Measurements from ENCODE around the gene NOXO1.

The NOXO1 gene

DNA sequence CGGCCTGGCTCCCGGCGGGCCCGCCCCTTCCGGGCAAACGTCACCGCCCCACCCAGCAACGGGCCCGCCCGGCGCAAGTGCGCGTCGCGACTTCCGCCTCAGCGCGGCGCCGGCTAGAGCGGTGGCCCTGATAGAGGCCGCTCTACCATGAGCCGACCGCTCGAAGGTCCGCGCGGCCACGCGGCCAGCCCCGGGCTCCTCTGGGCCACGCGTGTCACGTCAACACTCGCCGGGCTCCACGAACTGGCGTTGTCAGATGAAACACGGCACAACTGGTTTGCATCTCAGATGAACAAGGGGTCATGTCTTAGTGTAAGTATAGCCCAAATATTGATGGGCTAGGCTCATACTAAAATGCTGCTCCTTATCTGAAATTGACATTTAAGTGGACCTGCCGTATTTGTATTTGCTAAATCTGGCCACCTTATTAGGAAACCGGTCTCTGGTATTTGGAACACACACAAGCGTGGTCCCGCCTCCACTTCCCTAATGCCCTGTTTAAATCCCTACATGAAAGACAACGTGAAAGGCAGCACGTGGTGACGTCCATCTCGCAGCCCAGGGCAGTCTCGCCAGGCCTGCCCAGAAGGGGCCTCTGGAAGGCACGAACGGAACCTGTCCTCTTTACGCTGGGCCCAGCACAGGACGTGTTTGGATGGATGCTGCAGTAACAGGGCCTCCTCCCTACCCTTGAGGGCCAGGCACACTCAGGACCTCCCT lies 28.7 kb upstream of the NOXO1 start, which contains the start of gene ZNF598:
ZNF598 (minus strand) TSS at position 31 of the 720 bp plus-strand sequence.
- peak; percentile 71 for DNase-seq

DNA sequence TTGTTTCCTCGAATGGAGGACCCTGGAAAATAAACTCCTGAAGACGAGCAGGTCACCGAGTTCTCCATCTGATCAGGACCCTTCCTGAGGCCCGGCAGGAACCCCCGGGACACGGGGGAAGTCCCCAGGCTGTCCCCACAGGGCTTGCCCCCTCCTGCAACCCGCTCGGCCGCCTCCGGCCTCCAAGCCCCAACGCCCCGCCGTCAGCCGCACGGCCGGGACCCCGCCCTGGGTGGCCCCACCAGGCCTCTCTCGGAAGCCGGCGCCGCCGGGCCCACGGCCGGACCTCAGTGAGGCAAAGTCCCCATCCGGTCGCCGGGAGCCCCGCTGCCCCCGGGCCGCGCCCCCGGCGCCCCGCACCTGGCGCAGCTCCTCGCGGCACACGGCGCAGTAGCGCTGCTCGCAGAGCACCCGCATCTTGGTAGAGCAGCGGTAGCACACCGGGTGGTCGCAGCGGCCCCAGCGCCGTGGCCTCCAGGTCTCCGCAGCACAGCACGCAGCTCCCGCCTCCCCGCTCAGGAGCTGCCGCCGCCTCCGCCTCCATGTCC lies 28.0 kb upstream of the NOXO1 start:
- DNase-seq, result no peak

DNA sequence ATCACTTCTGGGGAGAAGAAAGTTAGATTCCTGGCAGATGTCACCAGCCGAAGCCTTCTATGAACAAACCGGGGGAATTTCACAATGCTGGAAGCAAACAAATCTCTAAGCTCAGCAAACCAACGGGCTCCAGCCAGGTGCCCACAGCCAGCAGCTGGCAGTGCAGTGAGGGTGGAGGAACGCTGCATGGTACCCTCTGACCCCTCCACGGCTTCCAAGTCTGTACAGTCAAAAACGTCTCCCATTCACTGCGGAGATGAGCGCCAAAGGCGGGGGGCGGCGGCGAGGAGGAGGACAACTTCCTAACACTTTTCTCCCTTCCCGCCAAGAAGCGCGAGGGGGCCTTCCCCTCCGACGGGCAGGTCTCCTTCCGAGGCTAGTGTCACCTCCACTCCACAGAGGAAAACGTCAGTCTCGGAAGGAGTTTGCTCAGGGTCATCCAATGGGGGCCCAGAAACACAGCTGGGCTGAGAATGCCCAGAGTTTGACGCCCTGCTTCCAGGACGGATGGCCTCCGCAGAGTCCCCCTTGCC lies 27.4 kb upstream of the NOXO1 start:
- no peak for DNase-seq

DNA sequence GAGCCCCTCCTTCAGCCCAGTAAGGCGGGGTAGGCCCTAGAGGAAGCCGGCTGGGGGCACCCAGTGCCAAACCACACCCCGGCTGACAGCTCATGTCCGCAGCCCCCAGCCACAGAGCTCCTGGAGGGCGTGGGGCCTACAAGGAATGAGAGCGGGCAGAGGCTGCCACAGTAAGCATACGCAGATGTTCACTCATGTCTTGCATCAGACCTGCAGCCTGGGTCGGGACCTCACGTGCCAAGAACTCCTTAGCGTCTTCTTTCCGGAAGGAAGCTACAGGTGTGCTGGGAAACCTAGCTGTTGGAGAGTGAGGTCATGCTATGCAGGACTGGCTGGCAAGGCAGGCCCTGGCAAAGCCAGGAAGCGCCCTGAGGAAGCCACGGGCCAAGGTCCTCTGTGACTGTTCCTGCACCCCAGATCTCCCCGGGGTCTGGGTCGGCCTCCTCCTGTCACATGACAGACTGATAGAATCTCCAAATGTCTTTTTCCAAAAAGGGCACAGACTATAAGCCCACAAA lies 26.8 kb upstream of the NOXO1 start:
- no peak for DNase-seq

DNA sequence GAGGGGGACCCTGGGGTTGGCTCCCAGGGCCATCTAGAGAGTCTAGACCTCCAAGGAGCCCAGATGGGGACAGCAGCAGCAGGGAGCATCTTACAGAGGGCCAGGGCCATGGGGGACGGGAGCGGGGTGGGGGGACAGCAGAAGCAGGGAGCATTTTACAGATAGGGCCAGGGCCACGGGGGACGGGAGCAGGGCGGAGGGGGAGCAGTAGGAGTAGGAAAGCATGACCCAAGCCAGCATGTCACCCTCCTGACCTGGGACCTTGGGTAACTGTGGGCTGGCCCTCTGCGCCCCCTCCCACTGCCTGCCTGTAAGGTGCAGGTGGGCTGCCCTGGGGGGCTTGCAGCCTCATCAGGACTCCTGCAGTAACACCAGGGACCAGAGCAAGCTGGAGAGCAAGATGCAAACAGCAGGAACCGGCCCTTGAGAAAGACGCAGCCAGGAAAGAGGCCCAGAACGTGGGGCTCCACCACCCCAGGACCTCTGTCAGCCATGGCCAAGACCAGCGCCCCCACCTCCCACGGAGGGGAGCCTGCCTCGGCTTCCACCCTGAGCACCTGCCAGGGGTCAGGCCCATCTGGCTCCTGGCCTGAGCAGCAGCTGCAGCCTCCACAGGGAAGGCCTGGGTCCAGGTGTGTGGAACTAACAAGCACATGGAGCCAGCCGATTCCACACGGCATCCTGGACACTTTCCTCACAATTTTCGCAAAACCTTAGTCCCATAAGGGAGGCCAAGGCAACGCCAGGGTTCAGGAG lies 26.0 kb upstream of the NOXO1 start:
- DNase-seq, result no peak

DNA sequence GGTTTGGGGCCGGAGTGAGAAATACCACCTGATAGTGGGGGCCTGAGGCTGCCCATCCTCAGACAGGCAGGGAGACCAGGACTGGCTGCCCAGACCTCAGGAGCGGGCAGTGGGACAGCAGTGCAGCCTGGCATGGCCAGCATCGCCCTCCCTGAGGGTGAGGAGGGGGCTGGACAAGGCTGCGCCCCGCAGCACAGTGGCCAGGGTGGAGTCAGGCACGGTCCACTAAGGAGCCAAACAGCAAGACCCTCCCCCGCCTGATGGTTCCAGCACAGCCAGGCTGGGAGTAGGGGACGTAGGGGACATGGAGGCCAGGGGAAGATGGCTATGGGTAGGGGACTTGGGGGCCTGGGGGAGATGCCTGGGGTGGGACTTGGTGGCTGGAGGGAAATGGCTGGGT lies 25.0 kb upstream of the NOXO1 start:
- no peak for DNase-seq

DNA sequence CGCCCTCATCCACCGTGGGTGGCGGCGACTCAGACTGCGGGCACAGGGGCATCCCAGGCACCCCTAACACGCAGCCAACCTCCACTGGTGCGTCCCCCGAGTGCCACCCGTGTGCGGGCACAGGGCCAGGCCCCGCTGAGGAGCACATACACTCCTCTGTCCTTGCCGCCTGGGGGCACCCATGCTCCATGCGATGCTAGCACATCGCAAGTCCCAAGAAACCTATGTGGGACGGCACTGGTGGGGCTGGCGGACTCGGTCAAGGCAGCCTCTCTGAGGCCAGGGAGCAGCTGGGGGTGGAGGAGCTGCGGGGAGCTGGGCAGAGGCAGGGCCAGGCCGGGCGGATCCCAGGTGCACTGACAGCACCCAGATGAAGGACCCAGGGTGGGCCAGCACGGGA lies 24.4 kb upstream of the NOXO1 start:
- no peak for DNase-seq

DNA sequence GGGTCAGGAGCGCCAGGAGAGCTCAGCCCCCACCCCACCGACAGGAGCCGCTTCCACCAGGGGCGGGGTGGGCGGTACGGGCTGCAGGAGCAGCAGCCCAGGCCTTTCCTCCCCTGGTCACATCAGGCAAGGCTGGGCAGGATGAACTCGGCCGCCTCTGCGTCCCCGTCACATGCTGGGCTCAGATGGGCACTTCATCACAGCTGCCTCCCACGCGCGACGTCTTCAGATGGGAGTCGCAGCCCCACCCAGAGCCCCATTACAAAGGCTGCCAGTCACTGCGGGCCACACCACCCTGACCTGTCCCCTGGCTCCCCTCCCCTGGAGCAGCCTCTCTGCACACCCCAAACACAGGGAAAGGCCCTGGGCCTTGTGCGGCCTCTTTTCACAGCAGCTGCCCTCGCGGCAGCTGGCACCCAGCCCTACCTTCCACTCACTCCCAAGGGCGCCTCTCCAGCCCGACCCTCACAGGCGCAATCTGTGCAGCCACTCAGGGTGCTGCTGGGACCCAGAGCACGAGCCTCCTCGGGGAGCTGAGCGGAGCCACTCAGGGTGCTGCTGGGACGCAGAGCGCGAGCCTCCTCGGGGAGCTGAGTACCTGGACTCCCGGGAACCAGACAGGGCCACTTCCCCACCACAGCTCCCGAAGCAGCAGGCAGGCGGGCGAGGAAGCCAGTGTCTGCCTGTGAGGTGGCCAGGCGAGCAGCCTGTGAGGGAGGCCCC lies 23.7 kb upstream of the NOXO1 start:
- DNase-seq, result no peak

DNA sequence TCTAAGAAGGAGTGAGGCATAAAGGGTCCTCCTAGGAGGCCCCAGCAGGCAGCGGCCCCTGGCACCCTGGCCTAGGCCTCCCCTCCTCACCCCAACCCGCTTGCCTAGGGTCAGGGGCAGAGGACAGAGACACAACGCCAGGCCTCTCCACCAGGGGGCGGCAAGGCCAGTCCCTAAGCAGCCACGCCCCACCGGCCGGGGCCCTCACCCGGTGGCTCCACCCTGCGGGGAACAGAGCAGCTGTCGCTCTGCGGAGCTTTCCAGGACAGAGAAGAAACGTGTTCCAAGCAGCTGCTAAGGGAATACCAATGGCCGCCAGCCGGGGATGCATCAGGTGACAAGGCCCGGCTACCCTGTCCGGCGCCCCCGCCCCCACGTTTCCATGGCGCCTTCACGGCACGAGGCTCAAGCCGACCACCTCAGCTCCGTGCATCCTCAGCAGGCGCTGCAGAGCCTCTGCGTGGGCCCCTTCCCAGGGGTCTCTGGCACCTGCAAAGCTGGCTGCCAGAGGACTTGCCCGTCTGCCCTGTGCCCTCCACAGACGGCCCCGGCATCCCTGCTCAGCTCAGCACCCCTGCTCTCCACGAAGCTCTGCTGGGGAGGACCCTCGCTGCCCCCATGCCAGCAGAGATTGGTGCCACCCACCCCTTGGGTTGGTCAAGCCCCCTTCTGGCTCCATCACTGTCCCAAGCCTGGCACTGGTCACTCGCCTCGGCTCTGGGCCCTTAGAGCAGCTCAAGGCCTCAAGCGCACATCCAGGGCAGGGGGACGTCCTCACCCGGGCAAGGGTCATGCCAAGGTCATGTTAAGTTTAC lies 22.8 kb upstream of the NOXO1 start:
- peak; percentile 80 for DNase-seq

DNA sequence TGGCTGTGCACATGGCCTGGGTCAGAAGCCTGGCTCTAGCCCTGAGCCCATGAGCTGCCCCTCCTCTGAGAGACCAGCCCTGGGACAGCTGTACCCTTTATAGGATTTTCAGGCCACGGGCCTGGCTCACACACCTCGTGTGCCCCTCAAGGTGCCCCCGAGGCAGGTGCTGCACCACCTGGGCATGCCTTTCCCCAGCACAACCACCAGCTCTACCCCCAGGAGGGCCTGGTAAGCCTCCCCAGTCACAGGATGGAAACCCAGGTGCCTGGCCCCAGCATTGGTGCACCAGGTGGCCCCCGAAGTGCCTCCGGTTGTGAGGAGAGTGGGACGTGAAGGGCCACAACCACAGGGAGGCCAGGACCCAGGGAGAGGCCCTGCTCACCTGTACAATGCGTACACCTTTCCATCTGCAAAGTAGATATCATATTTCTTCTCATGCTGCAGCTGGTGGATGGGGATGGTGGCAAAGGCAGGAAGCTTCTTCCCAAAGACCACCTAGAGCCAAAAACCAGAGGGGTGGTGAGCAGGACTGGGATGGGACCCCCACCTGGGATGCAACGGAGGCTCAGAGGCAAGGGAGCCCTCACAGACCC lies 22.1 kb upstream of the NOXO1 start:
- DNase-seq, result no peak

DNA sequence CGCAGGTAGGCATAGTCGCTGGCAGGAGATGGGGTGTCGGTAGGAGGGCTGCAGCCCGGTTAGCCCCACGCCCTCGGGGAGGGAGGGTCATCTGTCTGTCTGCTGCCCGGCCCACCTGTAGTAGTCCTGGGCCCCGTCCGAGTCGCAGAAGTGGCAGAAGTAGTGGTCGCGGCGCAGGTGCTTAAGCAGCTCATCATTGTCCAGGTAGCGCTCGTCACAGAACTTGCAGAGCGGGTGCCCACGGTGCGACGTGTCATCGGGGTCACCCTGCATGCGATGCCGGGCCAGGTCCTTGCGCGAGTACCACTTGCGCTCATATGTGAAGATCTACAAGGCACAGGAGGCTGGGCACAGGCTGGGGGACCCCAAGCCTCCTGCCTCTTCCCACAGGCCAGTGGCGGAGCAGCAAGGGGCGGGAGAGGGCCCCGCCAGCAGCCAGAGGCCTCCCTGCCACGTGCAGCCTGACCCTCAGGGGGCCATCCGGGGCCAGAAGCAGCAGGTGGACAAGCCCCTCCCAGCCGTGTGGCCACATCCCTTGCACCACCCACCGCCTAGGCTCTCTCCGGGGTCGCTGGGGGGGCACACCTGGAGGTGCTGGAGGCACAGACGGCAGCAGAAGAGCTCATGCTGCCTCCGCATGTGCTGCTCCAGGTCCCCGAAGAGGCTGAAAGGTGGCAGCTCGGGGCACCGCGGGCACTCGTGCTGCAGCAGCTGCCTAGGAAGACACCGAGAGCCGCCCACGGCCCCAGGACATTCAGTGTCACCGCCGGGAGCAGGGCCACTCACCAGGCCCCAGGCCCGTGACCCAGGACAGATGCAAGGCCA lies 21.3 kb upstream of the NOXO1 start:
- no peak for DNase-seq

DNA sequence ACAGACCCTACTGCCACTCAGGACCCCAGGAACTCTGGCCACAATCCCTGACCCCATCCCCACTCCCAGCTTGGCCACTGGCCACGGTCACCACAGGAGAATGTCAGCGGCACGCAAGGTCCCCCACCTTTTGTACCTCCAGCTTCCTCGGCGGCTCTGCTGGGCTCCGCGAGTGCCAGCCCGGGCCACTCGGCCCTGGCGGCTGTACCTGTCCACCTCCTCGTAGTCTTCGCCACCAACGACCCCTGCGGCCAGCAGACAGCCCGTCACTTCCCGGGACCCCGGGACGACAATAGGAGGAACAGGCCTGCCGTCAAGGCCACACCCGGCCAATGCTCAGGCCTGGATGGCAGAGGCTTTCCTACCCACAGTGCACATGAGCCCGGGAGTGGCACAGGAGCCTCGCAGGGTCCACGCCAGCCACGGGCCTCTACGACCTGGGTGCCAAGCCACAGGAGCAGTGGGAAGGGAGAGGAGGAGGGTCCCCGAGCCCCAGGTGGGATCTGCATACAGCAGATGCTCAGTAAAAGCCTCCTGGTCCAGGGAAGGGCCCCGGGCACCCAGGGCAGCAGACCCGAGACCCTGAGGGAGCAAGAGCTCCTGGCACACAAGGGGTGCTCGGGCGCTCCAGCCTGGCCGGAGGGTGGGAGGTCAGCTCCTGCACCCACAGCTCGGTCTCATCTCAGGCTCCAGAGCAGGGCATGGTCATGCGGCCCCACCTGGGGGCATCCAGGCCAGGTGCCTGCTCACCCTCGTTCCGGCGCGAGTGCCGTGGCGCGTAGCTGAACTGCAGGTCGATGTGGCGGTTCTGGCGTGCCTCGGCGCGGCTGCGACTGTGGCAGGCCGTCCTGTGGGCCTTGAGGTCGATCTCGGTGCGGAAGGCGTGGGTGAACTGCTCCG lies 20.4 kb upstream of the NOXO1 start:
- no peak for DNase-seq

DNA sequence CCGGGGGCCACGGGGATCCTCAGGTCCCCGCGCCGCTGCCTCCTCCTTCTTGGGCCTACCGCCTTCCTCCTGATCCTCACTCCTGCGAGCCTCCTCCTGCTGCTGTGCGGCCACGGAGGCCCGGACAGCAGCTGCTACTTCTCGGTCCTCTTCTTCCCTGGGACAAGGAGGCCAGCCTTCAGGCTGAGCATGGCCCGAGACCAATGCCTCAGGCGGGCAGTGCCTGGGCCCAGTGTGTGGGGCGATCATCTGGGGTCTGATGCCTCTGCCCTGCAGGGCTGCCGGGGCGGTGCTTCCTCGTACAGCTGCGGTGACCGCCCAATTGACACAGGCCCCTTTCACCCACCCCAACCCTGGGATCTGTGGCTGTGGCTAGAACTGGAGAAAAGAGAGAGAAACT lies 19.8 kb upstream of the NOXO1 start:
- DNase-seq, result no peak

DNA sequence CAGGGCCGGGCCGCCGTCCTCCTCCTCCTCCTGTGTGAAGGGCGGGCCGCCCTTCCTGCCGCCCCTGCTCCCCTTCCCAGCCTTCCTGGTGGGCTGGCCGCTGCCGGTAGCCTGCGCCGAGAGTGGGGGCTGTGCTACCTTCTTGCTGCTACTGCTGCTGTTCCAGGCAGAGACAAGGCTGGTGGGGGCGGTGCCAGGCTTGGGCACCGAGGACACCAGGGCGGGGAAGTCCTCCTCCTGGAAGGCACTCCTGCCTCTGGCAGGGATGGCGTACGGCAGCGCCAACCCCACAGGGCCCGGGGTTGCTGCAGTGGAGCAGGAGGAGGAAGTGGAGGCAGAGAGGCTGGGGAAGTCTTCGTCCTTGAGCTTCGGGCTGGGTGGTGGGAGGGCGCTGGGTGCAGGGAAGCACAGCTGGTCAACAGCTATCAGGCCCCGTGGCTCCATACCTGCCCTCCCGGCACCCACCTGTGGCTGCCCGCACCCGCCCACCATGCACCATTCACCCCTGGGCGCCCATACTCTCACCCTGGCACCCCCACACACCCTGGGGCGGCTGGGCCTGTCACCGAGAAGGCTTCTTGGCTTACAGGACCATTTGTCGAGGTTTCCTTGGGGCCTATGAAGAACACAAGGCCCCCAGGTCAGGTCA lies 18.7 kb upstream of the NOXO1 start:
- DNase-seq, result no peak

DNA sequence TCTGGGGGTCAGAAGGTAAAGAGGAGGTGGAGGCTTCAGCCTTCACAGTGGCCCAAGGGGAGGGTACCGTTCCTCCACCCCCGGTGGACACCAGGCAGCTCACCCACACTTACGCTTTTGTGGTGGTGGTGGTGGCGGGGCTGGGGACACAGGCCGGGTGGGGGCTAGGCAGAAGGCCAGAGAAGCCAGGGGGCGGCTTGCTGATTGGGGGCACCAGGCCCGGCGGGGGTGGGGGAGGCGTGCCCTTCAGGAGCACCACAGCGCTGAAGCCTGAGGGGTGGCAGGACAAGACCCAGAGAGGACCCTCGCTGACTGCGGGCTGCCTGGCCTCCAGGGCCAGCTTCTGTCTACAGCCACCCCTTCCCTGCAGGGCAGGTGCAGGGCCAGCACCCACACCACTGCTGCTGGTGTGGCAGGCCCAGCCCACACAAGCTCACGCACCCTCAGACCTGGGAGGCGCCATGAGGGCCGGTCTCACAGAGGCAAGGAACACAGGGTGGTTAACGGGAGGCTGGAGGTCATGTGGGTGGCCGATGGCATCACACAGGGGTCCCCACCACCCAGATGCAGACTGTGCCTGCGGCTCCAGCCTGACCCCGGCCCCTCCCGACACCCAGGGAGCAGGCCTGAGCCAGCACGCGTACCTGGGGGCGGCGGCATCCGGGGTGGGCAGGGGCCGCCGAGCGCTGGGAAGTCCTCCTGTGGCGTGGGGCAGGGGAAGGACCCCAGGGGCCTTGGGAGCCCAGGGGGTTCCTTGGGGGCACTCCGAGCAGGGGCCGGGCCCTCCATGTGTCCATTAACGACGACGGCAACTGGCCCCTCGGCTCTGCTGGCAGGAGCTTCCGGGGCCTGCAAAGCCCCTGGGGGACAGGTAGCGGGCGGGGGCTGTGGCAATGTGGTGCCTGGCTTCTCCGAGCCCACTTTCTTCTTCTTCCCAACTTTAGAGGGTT lies 17.9 kb upstream of the NOXO1 start:
- no peak for DNase-seq

DNA sequence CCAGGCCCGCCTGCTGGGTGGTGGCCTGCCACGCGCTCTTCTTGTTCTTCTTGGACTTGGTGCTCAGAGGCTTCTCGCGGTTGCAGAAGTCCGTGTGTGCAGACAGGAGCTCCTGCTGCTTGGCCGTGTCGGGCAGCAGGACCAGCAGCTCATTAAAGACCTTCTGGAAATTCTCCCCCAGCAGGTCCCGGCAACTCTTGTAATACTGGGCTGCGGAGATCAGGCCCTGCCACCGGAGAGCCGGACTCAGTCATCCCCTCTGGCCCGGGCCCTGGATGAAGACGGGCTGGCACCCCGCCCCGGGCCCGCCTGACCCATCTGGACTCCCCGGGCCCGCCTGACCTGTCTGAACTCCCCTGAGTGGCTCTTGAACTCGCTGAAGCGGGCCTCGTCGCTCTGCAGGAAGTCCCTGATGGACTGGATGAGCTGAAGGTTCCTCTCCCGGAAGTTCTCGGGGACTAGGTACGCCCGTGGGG lies 17.1 kb upstream of the NOXO1 start:
- no peak for DNase-seq

DNA sequence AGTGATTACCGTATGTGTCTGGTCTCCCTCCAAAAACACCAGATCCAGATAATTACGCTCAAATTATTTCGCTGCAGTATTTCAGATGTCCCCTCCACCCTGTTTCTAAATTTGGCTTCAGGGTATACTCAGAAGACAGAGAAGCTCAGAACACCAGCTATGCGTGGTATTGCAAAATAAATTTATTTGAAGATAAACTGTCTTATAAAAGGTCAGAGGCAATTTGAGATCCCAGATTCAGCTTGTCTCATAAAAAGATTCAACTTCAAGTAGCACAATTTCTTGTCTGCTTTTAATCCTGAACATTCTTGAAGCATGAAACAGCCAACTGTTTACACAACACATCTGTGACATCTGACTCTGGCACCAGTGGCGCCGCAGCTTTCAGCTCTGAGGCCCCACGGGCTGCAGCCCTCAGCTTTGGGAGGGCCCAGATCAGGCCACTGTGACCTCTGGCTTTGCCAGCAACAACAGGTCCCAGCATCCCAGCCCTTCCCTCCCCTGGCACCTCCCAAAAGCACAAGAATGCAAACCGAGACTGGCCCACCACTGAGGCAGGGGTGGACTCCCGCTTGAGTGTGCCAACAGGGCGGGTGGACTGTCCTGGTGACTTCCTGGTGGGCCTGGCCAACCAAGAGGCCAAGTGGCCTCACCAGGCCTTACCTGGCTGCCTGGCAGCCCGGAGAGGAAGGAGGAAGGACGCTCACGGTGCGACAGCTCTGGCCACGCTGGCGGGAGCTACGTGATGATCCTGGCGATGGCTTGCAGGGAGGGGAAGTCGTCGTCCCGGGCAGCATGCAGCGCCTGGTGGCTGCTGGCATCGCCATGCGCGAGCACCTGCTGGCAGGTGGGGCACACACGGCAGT lies 16.5 kb upstream of the NOXO1 start:
- DNase-seq, result no peak

All from NCI-H2227 treated with DMSO at 0.1 percent for 48 hours (cell line).